HEK293T (cell line): ENCODE data around the gene TEAD1.
A peak's percentile ranks its signal among the peaks of the same experiment; 100 is the strongest.

ENCODE experiments used
- CTCF ChIA-PET: fragments of 350-600 bp; formaldehyde crosslinking; extraction: SDS; loops from one replicate; lab custom pipeline; 2021; ENCODE audit warnings: antibody characterized with exemption, inconsistent platforms; lab: Yijun Ruan, JAX
- POLR2A ChIA-PET: fragments of 350-600 bp; formaldehyde crosslinking; extraction: SDS; loops from one replicate; lab custom pipeline; 2020; ENCODE audit warnings: antibody characterized with exemption, inconsistent platforms; lab: Yijun Ruan, JAX
- DNase-seq: peaks from one replicate; pipeline ENCODE4 v3.0.0; 2012; ENCODE audit warnings: mixed read lengths; ENCODE audit errors: extremely low spot score
- ARNT ChIP-seq: fragments of 450-650 bp; IDR thresholded peaks from 2 replicates; pipeline ENCODE4 v1.6.1; 2017; ENCODE audit warnings: mild to moderate bottlenecking
- BHLHE40 ChIP-seq: fragments of 450-650 bp; IDR thresholded peaks from 2 replicates; pipeline ENCODE4 v1.6.1; 2016; ENCODE audit warnings: mild to moderate bottlenecking, moderate library complexity, borderline replicate concordance
- CTBP1 ChIP-seq: fragments of 450-650 bp; IDR thresholded peaks from 2 replicates; pipeline ENCODE4 v1.6.1; 2016; ENCODE audit warnings: borderline replicate concordance
- ELF4 ChIP-seq: fragments of 450-650 bp; IDR thresholded peaks from 2 replicates; pipeline ENCODE4 v1.6.1; 2017; ENCODE audit warnings: antibody characterized with exemption
- FOXA1 ChIP-seq: fragments of 450-650 bp; IDR thresholded peaks from 2 replicates; pipeline ENCODE4 v1.6.1; 2016; ENCODE audit warnings: mild to moderate bottlenecking
- FOXK2 ChIP-seq: fragments of 450-650 bp; IDR thresholded peaks from 2 replicates; pipeline ENCODE4 v1.6.1; 2016; ENCODE audit warnings: mild to moderate bottlenecking
- FOXM1 ChIP-seq: fragments of 450-650 bp; IDR thresholded peaks from 2 replicates; pipeline ENCODE4 v1.6.1; 2017; ENCODE audit warnings: mild to moderate bottlenecking, borderline replicate concordance
- HDGF ChIP-seq: fragments of 450-650 bp; IDR thresholded peaks from 2 replicates; pipeline ENCODE4 v1.6.1; 2017; ENCODE audit warnings: antibody characterized with exemption, borderline replicate concordance
- L3MBTL2 ChIP-seq: fragments of 450-650 bp; conservative IDR thresholded peaks from 2 replicates; pipeline ENCODE4 v1.6.1; 2016; ENCODE audit warnings: mild to moderate bottlenecking
- LEF1 ChIP-seq: fragments of 450-650 bp; IDR thresholded peaks from 2 replicates; pipeline ENCODE4 v1.6.1; 2017; ENCODE audit warnings: mild to moderate bottlenecking, borderline replicate concordance
- NFRKB ChIP-seq: fragments of 450-650 bp; IDR thresholded peaks from 2 replicates; pipeline ENCODE4 v1.6.1; 2016; ENCODE audit warnings: mild to moderate bottlenecking, moderate library complexity
- SP1 ChIP-seq: fragments of 450-650 bp; IDR thresholded peaks from 2 replicates; pipeline ENCODE4 v1.6.1; 2017
- SUZ12 ChIP-seq: fragments of 450-650 bp; IDR thresholded peaks from 2 replicates; pipeline ENCODE4 v1.6.1; 2016; ENCODE audit warnings: mild to moderate bottlenecking
- TARDBP ChIP-seq: fragments of 450-650 bp; IDR thresholded peaks from 2 replicates; pipeline ENCODE4 v1.6.1; 2016
- ZNF384 ChIP-seq: fragments of 450-650 bp; IDR thresholded peaks from 2 replicates; pipeline ENCODE4 v1.6.1; 2016
- TF ChIP-seq, protein P1 (sequence below): fragments of 450-650 bp; IDR thresholded peaks from 2 replicates; pipeline ENCODE4 v1.6.1; 2016

TEAD1 gene

DNA sequence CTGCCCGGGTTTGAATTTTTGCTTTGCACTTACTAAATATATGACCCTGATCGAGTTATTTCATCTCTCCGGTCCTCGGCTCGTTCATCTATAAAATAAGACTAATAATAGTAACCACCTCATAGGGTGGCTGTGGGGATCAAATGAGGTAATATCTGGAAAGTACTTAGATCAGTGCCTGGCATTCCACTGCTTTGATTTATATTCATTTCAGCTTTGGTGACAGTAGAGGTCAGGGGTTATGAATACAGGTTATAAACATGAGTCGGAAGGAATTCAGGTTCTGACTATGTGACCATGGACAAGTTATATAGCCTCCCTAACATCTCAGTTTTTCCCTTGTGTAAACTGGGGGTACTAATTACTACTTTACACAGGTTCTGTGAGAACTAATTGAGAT, 2.9 kb upstream of the TEAD1 start:
- no peak for DNase-seq
- CTCF ChIA-PET: interaction anchor here (0.5 kb wide), 1 partner anchor 294 kb away, joined by 3 read pairs; the partner anchor contains the start of gene PARVA
- TF ChIP-seq, protein P1, sequence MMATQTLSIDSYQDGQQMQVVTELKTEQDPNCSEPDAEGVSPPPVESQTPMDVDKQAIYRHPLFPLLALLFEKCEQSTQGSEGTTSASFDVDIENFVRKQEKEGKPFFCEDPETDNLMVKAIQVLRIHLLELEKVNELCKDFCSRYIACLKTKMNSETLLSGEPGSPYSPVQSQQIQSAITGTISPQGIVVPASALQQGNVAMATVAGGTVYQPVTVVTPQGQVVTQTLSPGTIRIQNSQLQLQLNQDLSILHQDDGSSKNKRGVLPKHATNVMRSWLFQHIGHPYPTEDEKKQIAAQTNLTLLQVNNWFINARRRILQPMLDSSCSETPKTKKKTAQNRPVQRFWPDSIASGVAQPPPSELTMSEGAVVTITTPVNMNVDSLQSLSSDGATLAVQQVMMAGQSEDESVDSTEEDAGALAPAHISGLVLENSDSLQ: peak; percentile 75
- TF ChIP-seq BHLHE40: no peak
- POLR2A ChIA-PET: no interaction called here

DNA sequence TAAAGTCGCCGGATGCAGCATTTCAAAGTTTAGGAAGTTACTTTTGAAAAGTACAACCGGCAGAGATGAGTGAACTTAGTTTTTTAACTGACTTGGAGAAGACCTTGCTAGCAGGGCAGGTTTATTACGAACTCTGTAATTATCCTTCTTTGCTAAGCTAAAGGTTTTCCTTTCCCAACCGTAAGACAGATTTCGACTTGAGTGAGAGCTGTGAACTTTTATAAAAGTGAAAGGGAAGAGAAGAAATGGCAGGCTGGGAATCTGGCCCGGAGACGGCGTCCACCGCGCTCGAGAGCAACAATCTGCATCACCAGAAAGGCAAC, 659 bp upstream of the TEAD1 start:
- no peak for DNase-seq
- POLR2A ChIA-PET: no interaction called here
- CTCF ChIA-PET: no interaction called here
- TF ChIP-seq FOXK2 (no peak), L3MBTL2 (no peak), FOXM1 (no peak), HDGF (no peak), BHLHE40 (no peak), NFRKB (no peak)

DNA sequence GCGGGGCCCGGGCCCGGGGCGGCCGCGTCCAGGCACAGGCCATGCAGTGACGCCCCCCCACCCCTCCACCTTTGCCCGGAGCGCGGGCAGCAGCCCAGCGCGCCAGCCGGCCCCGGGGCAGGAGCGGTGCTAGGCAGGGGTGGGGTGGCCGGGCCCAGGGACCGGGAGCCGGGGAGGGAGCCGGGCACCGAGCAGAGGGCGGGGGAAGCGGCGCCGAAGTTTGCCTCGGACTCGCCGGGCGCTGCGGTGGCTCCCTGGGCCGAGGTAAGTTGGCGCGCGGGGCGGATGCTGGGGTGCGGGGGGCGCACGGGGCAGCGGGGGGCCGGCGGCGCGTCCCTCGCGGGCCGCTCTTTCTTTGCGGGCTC, 332 bp downstream of the TEAD1 start:
- CTCF ChIA-PET: no interaction called here

DNA sequence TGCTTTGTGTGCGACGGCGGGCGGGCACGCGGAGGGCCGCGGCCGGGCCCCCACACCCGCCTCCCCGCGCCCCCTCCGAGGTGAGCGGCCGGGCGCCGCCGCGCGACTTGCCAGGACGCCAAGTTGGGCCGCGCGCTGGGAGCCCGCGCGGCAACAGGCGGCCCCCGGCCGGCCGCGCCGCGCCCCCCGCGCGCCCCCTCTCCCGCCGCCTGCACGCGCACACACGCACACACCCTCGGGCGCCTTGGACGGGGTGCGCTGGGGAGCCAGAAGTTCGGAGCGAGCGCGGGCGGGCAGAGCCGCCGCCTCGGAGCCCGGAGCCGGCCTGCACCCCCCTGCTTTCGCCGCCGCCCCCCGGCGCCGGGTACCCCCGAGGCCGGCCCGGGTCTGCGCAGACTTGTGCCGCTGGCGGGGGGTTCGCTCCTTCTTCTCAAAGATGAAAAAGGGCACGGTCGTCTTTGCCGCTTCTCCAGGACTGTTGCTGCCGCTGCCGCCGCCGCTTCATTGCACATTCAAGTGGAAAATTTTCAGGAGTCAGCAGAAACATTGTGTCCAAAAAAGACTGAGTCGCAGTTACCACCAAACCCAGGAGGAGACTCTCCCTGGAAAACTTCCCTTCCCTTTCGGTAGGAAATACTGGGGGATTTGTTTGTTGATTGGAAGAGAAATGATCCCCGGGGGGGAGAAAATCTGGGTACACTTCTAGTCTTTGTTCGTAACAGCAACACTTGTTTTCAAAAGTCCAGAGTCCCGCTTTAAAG, 895 bp downstream of the TEAD1 start:
- DNase-seq: peak; percentile 38
- TF ChIP-seq NFRKB: no peak
- POLR2A ChIA-PET: no interaction called here
- CTCF ChIA-PET: no interaction called here

More for the DNA sequence above, 332 bp downstream of the TEAD1 start:
- DNase-seq: peak; percentile 31
- TF ChIP-seq FOXM1 (no peak), BHLHE40 (no peak), FOXK2 (no peak), TARDBP (no peak), SP1 (no peak), SUZ12 (no peak), L3MBTL2 (no peak), NFRKB (no peak), ELF4 (no peak), HDGF (no peak), FOXA1 (no peak), CTBP1 (no peak), LEF1 (no peak), ARNT (no peak)
- TF ChIP-seq, protein P1: no peak
- POLR2A ChIA-PET: no interaction called here

DNA sequence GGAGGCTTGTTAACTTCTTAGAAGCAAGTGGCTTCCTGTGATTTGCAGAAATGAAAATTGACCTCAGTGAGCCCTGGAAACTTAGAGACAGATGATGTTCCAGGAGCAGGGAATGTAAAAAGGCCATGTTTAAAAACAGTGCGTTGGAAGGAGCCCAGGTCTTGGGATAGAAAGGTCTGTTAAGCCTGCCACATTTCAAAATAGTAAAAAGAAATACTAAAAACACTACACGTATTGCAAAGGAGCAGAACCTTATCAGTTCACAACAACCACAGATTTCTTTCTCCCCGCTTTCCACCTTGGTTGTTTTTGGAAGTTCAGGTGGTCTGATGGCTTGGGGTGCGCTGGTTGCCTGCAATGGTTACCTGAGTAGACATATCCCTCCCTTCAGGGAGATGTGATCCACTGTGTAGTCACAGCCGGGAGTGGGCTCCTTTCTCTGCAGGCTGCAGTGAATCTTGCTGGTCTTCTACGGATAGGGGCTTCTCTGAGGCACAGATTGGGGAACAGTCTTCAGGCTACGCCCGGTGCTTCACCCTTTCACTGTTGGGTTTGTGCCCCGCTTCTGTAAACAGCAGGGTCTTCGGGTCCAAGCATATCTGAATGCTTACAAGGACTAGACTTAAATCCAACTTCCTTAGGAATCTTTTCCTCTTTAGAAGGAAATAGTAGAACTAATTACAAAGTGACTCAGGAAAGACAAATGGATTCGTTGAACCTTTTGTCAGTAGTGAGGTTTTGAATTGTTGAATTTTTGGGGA, 1.9 kb downstream of the TEAD1 start:
- POLR2A ChIA-PET: no interaction called here
- CTCF ChIA-PET: no interaction called here
- TF ChIP-seq ARNT: no peak
- TF ChIP-seq FOXM1: no peak
- no peak for TF ChIP-seq SUZ12
- no peak for TF ChIP-seq TARDBP
- TF ChIP-seq L3MBTL2: no peak
- TF ChIP-seq ELF4: no peak
- no peak for DNase-seq

DNA sequence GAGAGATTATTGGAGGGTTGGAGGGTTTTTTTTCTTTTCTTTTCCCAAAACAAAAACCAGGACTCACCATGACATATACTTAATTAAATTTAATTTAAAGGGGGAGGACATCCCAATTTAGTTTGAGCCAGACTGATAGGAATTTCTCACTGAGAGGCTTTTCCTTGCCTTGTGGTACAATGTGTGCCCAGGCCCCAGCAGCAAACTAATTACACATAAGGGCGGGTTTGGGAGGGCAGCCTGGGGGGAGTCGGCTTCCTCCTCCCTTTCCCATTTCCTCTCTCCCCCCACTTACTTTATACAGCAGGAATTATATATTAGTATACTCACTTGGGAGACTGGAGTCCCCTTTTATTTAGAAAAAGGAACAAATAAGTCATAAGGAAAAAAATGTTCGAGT, 2.9 kb downstream of the TEAD1 start:
- no peak for TF ChIP-seq FOXM1
- TF ChIP-seq L3MBTL2: no peak
- no peak for TF ChIP-seq FOXA1
- no peak for TF ChIP-seq LEF1
- no peak for TF ChIP-seq ZNF384
- no peak for TF ChIP-seq FOXK2
- no peak for DNase-seq
- ChIA-PET POLR2A (no interaction called here), CTCF (no interaction called here)

DNA sequence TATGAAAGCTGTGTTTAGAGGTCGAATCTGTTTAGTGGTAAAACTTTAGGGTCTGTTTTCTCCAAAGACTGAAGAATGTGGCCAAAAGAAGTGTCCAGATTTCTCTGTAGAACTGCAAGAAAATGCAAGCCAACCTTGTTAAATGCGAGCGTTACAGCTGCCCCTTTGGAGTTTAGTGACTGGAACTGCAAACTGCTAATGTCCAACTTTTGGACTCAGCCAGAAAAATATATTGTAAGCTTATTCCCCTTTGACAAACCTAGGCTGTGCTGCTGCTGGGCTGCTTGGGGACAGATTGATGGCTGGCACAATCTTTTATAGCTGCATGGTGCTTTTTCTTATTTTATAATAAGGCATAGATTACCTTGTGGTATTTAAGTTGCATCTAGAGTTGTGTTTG, 3.9 kb downstream of the TEAD1 start:
- no peak for DNase-seq
- ChIA-PET CTCF (interaction anchor here (0.7 to 1.6 kb wide), 2 partner anchors 14 to 36 kb away, joined by 3 to 5 read pairs; no protein-coding TSS in a partner anchor), POLR2A (interaction anchor here (0.8 kb wide), 1 partner anchor 165 kb away, joined by 3 read pairs; no protein-coding TSS in a partner anchor)
- TF ChIP-seq, protein P1: no peak
- TF ChIP-seq HDGF (no peak), ARNT (no peak), LEF1 (no peak), BHLHE40 (no peak), SP1 (no peak)
